Loucy (cell line): ENCODE results near the gene TCOF1.

Experiments used
- CTCF ChIP-seq: fragments of 200-600 bp; sonication (generic); conservative IDR thresholded peaks from 2 replicates; pipeline ENCODE4 v1.5.1; 2014; ENCODE audit warnings: mild to moderate bottlenecking, antibody characterized with exemption, low read length
- EZH2phosphoT487 ChIP-seq: fragments of 200-600 bp; IDR thresholded peaks from 2 replicates; pipeline ENCODE4 v1.6.1; 2018; ENCODE audit warnings: antibody characterized with exemption, mild to moderate bottlenecking, moderate library complexity, borderline replicate concordance

DNA sequence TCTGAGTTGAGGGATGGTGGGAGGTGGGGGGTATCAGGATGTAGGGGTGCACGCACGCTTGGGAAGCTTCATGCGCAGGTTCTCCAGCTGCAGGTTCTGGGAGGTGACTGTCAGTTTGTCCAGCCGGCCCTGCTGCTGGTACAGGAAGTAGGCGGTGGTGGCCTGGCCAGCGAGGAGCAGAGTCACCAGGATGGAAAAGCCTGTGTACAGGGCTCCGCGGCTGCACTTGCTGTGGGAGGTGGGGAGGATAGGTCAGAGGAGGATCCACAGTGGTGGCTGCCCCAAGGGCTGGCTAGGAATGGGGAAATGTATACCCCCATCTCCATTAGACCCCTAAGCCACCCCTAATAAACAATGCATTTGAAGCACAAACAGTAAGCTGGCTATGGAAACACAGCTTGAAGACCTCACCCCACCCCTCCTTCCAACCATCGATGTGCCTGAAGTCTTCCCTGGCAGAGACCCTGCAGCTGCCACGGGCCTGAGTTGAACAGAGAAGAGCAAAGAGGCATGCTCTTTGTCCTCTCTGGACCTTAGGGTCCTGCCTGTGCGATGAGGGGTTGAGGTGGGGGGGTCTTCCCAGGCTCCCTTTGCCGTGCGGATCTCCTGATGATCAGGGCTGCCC, 49.7 kb downstream of the TCOF1 start:
- TF ChIP-seq CTCF (no peak), EZH2phosphoT487 (no peak)
